GM18511 (cell line): ENCODE results near the gene HEY2.
"Not testable (repeated sequence)": the region's sequence is repeated elsewhere in the genome, so short reads cannot be mapped to it uniquely, and the experiment has no call there.

ENCODE experiments used
- ATAC-seq: cut with Tn5 transposase; IDR thresholded peaks from one replicate; pipeline ENCODE4 v1.9.1; 2021; ENCODE audit warnings: mild to moderate bottlenecking, moderate library complexity; ENCODE audit not compliant: unreplicated experiment

HEY2 gene

DNA sequence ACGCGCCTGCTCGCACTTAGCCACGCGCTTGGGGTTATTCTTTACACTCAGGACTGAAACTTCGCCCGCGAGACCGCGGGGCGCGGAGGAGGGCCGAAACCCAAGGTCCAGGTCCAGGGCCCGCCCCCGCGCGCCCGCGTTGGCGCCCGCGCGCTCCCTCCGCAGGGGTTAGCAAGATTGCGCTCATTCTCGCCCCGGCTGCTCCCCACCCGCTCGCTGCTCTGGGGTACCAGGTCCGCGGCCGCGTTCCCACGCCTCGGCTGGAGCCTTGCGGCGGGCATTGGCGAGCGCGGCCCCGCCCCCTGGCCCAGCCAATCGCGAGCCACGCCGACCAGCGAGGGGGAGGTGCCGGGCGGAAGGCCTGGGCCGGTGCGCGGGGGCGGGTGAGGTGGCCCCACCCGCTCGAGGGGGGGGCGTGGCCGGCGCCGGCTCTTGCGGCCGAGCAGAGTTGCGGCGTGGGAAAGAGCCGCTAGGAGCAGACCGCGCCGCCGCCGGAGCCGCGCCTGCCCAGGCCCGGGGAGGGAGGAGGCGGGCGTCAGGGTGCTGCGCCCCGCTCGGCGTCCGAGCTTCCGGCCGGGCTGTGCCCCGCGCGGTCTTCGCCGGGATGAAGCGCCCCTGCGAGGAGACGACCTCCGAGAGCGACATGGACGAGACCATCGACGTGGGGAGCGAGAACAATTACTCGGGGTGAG lies at the start of gene HEY2:
TSS of gene HEY2 (plus strand) at position 460 of the 692 bp plus-strand sequence. CDS start at position 605, 145 bp downstream.
- peak; percentile 82 for ATAC-seq

DNA sequence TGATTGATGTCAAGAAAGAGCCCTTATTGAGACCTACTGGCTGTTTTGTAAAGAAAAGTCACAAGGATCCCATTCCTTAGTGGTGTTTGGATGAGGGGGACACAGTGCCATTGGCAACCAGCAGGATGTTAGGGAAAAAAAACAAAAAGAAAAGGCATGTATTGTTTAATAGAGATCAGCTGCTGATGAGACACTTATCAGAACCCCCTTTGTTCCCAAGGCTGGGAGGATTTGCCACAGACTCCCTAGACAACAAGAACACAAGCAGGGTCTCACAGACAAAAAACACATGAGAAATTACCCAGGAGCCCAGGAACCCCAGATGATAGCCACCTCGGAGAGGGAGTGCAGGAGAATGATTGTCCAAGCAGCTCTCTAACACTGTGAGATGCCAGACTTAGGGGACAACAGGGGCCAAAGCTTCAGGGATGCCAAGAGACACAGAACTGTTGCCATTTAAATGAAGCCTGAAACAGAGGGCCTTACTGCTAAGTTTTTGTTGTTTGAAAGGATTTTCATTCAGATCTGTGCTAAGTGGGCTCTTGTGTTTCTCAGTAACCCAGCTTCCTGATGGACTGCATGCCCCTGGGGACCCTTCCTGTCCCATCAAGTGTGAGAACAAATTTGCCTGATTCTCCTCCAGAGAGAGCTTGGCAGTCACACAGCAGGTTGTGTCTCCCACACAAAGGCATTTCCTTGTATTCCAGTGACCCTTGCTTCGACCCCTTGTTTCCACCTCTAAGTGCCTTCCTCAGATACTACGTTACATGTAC lies 48.7 kb upstream of the HEY2 start:
- no peak for ATAC-seq

DNA sequence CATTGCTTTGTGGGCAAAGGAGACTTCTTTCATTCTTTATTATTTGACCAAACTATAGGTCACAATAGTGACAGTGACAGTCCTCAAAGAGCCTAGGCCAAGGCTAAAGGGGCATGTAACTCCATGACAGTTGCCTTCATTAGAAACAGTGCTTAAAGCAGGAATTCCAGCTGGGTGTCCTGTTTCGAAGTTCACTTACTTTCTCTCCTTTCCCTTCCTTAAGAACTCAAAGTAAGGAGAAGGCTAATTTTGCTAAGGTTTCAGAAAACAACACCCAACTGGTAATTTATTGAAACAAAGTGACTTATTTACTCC lies 48.1 kb upstream of the HEY2 start:
- ATAC-seq, result no peak

DNA sequence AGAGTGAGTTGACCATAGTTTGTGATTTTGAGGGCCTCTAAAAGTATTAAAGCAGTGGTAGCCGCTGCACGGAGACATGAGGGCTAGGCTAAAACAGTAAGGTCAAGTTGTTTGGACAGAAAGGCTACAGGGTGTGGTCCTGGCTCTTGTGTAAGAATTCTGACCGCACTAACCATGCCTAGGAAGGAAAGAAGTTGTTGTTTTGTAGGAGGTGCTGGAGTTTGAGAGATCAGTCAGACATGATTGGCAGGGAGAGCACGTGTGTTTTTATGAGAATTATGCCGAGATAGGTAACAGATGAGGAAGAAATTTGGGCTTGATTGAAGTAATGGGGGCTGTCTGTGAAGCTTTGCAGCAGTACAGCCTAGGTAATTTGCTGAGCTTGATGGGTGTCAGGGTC lies 45.5 kb upstream of the HEY2 start:
- ATAC-seq, result not testable (repeated sequence)

DNA sequence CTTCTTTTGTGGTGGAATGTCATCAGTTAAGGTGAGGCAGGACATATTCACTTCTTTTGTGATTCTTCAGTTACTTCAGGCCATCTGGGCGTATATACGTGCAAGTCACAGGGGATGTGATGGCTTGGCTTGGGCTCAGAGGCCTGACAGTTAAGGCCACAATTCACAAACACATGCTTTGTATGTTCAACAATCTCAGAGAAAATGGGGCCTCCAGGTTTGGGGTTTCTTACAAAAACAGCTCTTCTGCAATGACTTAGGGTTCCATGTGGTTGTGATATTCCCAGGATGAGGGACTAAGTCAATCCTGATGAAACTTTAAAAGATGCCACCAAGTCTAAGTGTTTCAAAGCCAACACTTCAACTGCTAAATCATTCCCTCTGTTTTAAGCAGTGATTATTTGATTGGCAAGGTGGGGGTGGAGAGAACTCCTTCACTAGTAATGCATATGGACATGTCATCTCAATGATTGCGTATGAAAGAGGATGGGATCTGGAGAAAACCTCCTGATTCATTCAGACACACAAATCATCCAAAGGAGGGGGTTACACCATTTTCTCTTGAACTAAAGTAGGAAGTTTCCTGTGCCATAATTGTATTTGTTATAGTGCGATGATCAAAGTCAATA lies 41.7 kb upstream of the HEY2 start:
- no peak for ATAC-seq

DNA sequence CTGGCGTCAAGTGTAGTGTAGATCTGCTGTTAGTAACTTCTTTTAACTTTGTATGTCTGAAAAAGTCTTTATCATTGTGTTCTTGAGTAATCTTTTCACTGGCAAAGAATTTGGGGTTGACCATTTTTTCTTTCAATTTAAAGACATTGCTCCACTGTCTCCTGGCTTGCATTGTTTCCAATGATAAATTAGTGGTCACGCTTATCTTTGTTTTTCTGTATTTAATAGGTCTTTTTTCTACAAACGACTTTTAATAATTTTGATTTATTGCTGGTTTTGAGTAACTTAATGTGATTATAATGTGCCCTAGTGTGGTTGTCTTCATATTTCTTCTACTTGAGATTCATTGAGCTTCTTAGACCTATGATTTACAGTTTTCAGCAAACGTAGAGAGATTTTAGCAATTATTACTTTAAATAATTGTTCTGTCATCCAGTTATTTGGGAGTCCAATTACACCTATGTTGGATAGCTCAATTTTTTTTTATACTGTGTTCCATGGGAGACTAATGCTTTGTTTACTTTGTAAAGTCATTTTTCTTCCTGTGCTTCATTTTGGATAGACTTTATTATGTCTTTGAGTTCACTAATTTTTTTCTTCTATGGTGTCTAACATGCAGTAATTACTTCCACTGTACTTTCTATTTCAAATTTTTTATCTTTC lies 38.3 kb upstream of the HEY2 start:
- ATAC-seq, result no peak

DNA sequence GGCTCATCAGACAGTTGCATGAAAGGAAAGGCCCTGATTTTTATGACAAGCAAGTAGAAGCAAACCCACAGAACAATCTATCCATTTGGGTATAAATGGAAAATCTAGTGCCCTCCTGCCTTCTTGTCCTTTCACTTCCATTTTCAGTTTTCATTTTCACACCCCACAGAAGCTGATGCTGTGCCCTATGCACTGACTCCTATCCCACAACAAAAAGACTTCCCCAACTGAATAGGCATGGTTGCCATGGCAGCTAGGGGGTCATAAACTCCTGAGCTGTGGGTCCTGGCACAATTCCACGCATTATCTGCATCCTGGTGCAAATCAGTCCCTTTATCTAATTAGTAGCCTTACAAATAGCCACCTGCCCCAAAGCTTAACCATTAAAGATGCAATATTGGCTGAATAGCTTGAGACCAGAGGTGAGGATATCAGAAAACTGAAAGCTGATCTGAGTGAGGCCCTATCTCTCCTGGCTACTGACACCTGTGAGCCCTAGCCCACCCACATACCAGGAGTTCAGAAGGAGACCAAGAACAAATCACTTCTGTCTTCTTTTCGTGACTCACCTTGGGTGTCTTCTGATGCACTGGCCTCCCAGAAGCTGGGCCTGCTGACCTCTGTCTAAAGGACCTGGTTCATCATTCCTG lies 34.9 kb upstream of the HEY2 start:
- peak; percentile 71 for ATAC-seq

DNA sequence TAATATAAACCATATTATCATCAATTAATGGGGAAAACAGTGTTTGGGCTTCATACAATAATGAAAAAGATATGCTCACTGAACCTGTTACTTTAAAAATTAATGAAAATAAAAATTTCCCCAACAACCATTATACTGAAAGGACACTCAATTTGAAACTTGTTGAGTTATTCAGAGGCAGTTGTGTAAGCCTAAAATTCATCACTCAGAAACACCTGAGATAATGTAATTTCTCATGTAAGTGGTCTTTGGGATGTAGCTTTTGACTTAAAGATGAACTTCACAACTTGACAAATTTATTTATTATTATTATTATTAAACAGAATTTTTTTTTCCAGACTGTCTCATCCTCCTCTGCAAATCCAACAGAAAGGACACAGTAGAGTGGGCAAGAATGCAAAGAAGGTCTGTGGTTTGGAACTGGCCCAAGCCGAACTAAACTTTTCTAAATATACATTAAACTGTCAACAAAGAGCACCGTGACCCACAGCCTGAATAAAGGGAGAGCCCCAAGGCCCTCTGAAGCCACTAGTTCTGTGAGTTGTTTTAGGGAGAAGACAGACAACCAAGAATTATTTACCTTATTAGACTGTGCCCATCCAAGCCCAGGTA lies 32.2 kb upstream of the HEY2 start:
- ATAC-seq, result peak; percentile 82

DNA sequence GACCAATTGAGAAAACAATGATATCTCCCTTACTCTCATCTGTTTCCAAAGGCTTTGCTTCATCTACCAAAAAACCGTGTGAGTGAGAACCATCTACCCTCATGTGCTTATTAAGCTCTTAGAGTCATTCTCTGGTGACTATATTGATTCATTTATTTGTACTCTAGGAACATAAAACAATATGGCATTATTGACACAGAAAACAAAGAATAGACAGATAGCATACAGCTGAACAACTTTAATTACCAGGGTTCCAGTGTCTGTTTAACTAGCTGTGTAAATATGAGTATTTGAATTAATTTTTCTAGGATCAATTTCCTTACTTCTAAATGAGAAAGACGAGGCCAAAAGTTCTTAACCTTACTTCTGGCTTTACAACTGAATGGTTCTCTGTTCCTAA lies 31.3 kb upstream of the HEY2 start:
- ATAC-seq, result no peak

DNA sequence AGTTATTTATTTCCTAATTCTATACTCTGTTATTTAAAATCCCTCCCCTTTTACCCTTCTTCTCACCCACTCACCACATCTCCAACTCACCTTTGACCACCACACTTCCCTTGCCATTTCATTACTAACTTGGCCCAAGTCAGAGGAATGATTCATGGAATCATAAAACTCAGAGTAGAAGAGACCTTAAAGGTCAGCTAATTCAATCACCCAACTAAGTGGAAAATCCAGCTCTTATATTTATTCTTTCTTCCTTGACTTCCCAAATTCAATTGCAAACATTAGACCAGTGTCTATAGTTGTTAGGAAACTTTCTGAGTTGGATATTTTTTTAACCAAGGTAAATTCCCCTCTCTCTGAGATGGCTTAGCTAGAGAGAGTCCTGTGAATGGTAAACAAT lies 26.5 kb upstream of the HEY2 start:
- no peak for ATAC-seq

DNA sequence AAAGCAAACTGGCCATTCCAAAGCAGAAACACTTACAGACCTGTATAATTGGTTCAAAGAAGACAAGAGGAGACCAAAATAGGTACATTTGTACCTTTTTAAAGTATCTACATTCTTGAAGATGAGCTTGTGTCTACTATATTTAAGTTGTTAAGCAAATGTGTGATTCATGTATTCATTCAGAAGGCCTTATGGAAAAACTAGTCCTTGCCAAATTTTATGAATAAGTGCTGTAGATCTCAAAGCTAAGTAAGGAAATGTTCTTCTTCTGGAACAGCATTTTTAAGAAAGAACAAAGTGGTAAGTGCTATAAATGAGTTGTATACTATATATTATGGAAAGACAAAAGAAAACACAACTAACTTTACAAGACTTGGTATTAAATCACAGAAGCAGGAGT lies 22.2 kb upstream of the HEY2 start:
- ATAC-seq, result no peak

DNA sequence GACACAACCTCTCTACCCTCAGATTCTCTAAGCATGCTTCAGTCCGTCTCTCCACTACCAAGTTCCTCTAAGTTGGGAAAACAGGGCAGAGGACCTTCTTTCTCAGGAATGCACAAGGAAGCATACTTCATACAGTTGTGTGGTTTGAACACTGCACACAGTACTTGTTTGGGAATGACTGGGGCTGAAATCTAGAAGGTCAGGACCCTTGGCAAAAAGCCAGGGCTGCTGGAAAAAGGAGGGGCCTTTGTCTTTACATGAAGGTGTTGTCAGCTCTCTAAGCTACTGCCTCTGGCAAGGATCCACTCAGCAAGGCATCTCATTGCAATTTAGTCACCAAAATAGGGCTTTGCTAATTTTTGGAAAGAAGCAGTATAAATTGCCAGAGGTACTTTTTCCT lies 20.7 kb upstream of the HEY2 start:
- no peak for ATAC-seq

DNA sequence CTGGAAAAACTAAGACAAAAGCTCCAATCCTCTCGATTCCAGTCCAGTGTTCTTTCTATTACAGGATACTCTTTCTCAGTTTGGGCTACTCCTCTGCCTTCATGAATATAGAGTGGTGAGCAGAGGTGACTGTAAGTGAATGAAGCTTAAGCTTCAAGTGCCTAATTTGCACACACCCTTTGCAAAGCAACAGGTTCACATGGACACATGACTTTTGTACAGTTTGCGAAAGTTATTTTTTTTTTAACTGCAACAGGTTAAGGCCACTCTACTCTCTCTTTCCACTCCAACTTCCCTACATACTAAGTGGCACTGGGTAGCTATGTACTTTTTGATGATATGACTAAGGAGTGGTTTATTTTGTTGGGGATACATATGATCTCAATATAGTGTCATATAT lies 19.4 kb upstream of the HEY2 start:
- no peak for ATAC-seq

DNA sequence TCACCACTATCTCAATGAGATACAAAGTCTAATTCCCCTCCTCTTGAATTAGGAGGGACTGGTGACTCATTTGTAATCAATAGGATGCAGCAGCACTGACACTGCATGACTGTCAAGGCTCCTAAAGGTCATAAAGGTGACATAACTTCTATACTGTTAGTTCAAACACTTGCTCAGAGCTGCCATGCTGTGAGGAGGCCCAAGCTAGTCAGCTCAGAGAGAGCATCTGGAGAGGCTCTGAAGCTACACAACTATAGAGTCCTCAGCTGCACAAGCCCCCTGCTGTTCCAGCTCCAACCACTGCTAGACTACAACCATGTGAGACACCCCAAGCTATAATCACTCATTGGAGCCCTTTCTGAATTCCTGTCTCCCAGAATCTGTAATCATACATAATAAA lies 17.0 kb upstream of the HEY2 start:
- no peak for ATAC-seq

DNA sequence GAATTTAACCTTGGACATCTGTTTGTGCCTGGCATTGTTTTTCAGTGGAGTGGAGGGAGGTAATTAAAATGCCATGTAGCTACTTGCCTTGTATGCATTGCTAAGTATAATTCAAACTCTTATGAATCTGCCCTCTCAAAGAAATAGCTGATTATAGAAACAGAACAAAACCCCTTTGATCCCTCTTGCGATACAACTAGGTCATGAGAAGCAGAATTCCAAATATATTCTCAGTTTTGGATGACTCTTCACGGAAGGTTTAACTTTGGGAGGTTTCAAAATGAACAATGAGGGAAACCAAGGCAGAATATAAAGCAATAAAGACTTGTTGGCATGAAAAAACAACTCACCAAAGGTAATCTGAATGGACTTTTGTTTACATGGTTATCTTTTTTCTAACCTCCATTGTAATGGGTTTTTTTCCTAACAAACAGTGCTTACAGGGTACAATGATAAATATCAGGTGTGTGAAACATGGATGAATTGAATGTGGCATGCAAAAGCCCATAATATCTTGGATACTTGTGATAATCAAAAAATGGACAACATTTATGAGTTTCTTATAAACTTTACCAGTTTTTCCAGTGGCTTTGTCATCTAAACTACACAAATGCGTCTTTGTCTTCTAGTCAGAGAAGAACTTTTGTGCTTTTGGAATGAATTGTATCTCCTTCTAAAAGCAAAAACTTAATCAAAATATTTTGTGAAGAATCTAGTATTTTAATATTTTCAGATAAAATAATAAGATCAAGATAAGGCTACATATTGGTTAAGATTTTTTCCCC lies 15.7 kb upstream of the HEY2 start:
- no peak for ATAC-seq

DNA sequence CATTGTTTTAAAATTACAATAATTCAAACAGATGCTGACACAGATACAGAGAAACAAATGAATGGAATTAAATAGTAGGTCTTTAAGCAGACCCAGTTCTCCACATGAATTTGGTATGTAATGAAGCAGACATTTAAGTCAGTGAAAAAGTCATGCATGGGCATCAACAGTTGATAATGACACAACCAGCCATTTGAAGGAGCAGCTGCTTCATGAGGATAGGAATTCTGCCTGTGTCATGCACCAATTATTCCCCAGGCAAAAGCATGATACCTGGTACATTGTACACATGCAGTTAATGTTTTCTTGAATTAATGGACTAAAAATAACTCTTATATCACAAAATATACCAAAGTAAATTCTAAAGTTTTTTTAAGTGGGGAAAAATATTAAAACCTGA lies 11.2 kb upstream of the HEY2 start:
- no peak for ATAC-seq

DNA sequence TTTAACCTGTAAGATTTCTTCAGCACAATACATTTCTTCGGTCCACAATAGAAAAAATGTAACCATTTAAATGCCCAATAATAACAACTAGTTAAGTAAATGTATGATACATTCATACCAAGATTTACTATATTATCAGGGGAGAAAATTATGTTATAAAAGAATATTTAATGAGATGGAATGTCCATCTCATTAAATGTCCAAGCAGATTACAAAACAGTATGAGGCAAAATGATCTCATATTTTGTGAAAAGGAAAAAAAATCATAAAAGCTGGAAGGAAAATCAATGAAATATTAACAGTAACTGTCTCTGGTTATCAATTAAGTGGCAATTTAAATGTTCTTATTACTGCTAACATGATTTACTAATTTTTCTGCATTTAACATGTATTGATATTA lies 10.1 kb upstream of the HEY2 start:
- ATAC-seq, result no peak

DNA sequence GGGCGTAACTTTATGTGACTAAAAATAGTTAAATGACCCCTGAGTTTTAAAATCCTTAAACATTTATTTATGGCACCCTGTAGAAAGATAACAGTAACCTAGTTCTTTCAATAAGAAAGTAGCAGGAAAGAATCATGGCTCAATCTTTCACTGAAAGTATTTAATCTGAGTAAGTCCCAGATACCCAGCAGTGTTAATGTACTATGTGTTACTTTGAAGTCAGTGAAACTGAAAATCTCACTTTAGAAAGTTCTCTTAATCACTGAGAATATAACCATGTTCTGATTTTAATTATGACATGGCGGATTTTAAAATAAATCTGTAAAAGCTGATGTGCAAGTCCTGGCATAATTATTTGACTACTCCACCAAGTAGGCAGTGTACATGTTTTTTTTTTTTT lies 8.1 kb upstream of the HEY2 start:
- ATAC-seq, result no peak

DNA sequence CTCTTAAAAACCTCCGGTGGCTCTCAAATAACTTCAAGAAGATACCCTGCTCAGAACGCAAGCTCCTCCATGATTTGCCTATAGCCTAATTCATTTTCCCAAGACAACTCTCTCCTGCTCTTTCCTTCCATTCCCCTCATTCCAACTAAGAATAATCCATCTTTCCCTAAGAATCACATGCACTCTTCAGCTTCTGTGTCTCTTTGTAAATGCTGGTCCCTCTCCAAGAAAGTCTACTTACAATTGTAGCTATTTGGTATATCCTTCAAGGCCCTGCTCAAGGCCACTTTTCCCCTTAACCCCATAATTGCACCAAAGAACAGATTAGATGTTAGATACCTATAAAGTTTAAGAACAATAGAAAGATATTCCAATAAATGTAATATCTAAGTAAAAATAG lies 7.4 kb upstream of the HEY2 start:
- ATAC-seq, result no peak

DNA sequence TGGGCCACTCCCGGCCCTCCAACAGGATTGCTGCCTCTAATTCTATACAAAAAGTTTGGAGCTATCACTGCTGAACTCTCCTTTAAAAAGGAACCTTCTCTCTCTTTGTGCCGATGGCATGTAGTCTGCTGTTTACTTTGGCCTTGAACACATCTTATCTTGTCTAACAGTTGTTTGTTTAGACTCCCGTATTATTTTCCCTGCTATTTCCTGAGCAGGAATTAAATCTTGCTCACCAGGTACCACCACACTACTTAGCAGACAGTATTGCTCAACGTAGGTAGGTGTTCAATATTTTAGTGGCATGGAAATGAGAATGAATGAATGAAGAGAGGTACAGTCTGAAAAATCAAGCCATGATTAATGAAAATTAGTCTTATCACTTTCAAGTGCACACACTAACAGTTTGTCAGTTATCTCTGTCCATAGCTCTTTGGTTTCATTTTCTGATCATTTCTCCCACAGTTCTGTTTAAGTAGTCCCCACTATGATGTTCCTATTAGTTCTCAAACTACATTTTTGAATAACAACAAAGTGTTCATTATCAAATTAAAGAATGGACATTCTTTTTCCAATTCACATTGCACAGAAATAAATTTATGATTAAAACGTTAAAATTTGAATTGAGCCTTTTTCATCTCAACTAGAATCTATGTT lies 6.8 kb upstream of the HEY2 start:
- ATAC-seq, result no peak
